Mesodermal cell (in vitro differentiated cells): ENCODE data around the gene NUP210L.
"Not testable (repeated sequence)": the region's sequence is repeated elsewhere in the genome, so short reads cannot be mapped to it uniquely, and the experiment has no call there.

Source experiments
- H3K27ac ChIP-seq: 2 replicates; pipeline ENCODE4 v1.7.0; 2013; ENCODE audit warnings: mild to moderate bottlenecking, low read depth, low read length, moderate library complexity; ENCODE audit not compliant: severe bottlenecking
- H3K36me3 ChIP-seq: 2 replicates; pipeline ENCODE4 v1.7.1; 2013; ENCODE audit warnings: mild to moderate bottlenecking, low read length, moderate library complexity; ENCODE audit not compliant: control insufficient read depth, insufficient read depth
- H3K4me1 ChIP-seq: one replicate; pipeline ENCODE4 v1.7.1; 2013; ENCODE audit warnings: mild to moderate bottlenecking, low read length; ENCODE audit not compliant: insufficient read depth, control insufficient read depth, poor library complexity, severe bottlenecking
- H3K4me3 ChIP-seq: 2 replicates; pipeline ENCODE4 v1.7.0; 2013; ENCODE audit warnings: low read length, control low read depth, mild to moderate bottlenecking; ENCODE audit not compliant: insufficient read depth, poor library complexity, severe bottlenecking; ENCODE audit errors: extremely low read depth
- H3K9me3 ChIP-seq: 2 replicates; pipeline ENCODE4 v1.7.1; 2013; ENCODE audit warnings: mild to moderate bottlenecking, low read length, moderate library complexity; ENCODE audit not compliant: control insufficient read depth
- WGBS, 2 experiments: methylation state at CpG; one replicate each; pipeline ENCODE4 v1.1.5; 2013; ENCODE audit warnings: missing lambda C conversion rate in 2 of 2; ENCODE audit not compliant: insufficient coverage in 2 of 2; 5-methylcytosine and 5-hydroxymethylcytosine counted together

Gene NUP210L

GRCh38 chr1:153991806-153992205 is 163.1 kb downstream of the NUP210L start:
- peaks cover 8% of the 10 kb centered on the region for H3K4me1 ChIP-seq
- H3K27ac ChIP-seq: no peak overlapping the region
- H3K4me3 ChIP-seq: peak overlapping the region; percentile 71
- H3K36me3 ChIP-seq: peaks cover 41% of the 10 kb centered on the region
- 100% methylated on average over 1 to 2 of the region's 2 CpGs for WGBS, 2 experiments
- H3K9me3 ChIP-seq: no peaks in the 10 kb centered on the region

GRCh38 chr1:153991151-153991630 is 163.7 kb downstream of the NUP210L start:
- H3K4me1 ChIP-seq: peaks cover 8% of the 10 kb centered on the region
- no peaks in the 10 kb centered on the region for H3K9me3 ChIP-seq
- WGBS, 2 experiments: 0 to 16% methylated on average over 2 to 3 of the region's 9 CpGs
- peaks cover 41% of the 10 kb centered on the region for H3K36me3 ChIP-seq
- H3K27ac ChIP-seq: peak overlapping the region; percentile 87
- H3K4me3 ChIP-seq: peak overlapping the region; percentile 71

DNA sequence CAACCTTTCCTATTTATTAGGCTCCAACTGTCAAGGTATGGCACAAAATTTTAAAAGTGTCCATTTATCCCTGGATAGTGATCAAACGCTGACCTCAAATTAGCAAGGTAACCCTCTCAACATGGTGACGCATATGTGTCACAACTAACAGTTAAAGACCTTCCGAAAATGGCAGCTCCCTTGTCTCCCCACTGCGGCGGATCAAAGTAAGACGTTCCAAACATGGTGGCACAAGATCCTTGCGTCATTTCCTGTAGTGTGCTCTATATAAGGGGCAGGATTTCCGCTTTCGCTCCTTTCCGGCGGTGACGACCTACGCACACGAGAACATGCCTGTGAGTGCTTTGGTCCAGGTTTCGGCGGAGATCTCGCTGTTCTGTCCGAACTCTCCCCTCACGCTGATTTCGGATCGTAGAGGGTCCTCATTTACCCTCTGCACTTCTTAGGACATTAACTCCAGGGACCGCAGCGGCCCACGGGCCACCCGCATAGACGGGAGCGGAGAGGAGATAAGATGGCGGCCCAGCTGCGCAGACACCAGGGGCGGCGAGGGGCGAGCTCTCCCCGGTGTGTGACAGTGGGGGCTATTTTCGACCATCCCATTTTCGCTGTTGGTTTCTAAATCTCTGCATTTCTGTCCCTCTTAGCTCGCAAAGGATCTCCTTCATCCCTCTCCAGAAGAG is 164.3 kb downstream of the NUP210L start, which contains the start of gene RPS27:
TSS of gene RPS27 (plus strand) at position 295 of the 683 bp plus-strand sequence. CDS start at position 330, 35 bp downstream.
- Histone ChIP-seq H3K4me1 (peaks cover 8% of the 10 kb centered on the region), H3K9me3 (no peaks in the 10 kb centered on the region), H3K27ac (peak within 1 kb of the TSS; percentile 87), H3K4me3 (peak within 1 kb of the TSS; percentile 71), H3K36me3 (peaks cover 41% of the 10 kb centered on the region)
- WGBS, 2 experiments: 0% methylated on average over 20 to 29 of the region's 36 CpGs

- Histone ChIP-seq H3K36me3 (peaks cover 33% of the 10 kb centered on the region), H3K9me3 (no peaks in the 10 kb centered on the region), H3K4me1 (peaks cover 15% of the 10 kb centered on the region), H3K27ac (no peak overlapping the region), H3K4me3 (no peak overlapping the region)
- WGBS, 2 experiments: 100% methylated on average over 3 to 5 of the region's 8 CpGs
Observed at GRCh38 chr1:153987621-153988020, 167.3 kb downstream of the NUP210L start.

GRCh38 chr1:153985941-153986761 is 168.7 kb downstream of the NUP210L start, which contains the start of gene RAB13:
Gene RAB13, minus strand, starts transcription at chr1:153986339. Its CDS starts 103 bp downstream, at chr1:153986236.
- Histone ChIP-seq H3K9me3 (no peaks in the 10 kb centered on the region), H3K4me1 (peaks cover 10% of the 10 kb centered on the region), H3K4me3 (peak within 1 kb of the TSS; percentile 69), H3K36me3 (peaks cover 33% of the 10 kb centered on the region), H3K27ac (peak within 1 kb of the TSS; percentile 86)
- WGBS, 2 experiments: 0 to 1% methylated on average over 11 to 21 of the region's 32 CpGs

DNA sequence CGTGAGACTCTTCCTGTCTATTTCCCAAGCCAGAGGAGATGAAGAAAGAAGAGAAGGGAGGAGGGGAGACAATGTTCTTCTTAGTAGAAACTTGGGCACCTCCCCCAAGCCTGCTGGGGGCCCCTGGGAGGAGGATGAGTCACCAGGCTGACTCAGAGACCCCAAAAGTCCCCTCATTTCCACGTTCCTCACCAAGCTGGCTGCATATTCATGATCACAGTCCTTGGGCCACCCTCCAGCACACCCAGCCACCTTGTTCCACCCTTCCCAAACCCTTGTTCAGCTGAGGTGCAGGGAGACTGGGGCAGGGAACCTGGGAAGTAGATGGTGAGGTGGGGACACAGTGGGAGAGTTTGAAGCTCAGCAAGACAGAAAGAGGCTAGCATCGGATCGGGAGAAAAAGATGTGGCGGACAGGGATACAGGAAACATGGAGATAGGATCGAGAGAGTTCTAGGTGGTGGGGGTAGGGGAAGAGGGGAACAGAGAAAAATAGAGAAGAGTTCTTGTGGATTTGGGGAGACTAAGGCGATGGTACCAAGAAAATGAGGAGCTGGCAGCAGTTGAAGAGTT is 169.4 kb downstream of the NUP210L start:
- WGBS, 2 experiments: 5 to 8% methylated on average over 5 of the region's 7 CpGs
- Histone ChIP-seq H3K27ac (peak overlapping the region; percentile 71), H3K9me3 (no peaks in the 10 kb centered on the region), H3K4me1 (peaks cover 10% of the 10 kb centered on the region), H3K36me3 (peaks cover 41% of the 10 kb centered on the region), H3K4me3 (peak overlapping the region; percentile 69)

DNA sequence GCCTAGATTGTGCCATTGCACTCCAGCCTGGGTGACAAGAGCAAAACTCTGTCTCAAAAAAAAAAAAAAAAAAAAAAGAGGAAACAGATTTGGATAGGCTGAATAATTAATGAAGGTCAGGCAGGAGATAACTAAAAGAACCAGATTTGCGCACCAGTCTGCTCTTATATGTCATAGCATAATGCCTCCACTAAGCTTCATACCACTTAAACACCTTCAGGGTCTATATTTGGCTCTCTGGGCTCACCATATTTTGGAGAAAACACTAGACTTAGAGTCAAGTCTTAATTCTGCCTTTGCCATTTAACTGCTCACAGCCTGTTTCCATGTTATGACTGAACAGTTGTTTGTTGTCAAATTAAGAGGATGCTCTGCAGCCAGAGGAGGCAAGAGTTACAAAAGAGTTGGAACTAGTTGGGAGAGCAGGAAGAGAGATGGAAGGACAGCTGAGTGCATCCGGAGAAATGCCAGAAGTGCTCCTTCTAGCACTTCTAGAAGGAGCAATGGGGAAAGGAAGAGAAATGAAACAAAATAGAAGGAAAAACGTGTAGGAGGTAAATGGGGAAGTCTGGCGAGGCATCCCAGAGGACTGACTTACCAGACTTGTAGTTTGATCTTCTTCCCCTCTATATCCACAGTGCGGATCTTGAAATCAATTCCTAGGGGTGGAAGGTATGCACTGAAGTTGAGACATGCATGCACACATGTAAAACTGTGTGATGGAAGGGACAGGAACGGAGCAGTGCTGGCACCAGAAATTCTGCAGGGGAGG is 170.6 kb downstream of the NUP210L start:
- Histone ChIP-seq H3K4me1 (peaks cover 10% of the 10 kb centered on the region), H3K36me3 (peaks cover 48% of the 10 kb centered on the region), H3K27ac (no peak overlapping the region), H3K4me3 (peak overlapping the region; percentile 69), H3K9me3 (no peaks in the 10 kb centered on the region)
- 87 to 95% methylated on average over 2 to 3 of the region's 6 CpGs for WGBS, 2 experiments

- not testable (repeated sequence) for H3K27ac ChIP-seq, H3K9me3 ChIP-seq, H3K4me3 ChIP-seq
- WGBS, 2 experiments: 100% methylated on average over 2 of the region's 2 CpGs; no CpG with 5 or more reads in 1 of the 2 experiments
- Histone ChIP-seq H3K36me3 (peaks cover 60% of the 10 kb centered on the region), H3K4me1 (peaks cover 13% of the 10 kb centered on the region)
Observed at GRCh38 chr1:153981735-153982134, 173.1 kb downstream of the NUP210L start.

- peaks cover 75% of the 10 kb centered on the region for H3K36me3 ChIP-seq
- H3K9me3 ChIP-seq, H3K4me1 ChIP-seq, H3K27ac ChIP-seq, H3K4me3 ChIP-seq: not testable (repeated sequence)
- 85 to 96% methylated on average over 10 of the region's 12 CpGs for WGBS, 2 experiments
Observed at GRCh38 chr1:153979091-153979490, 175.8 kb downstream of the NUP210L start.
